GM10847 (cell line): ENCODE results near the gene ARFIP1.

Source experiments
- POLR2A ChIP-seq: IDR thresholded peaks from 2 replicates; pipeline ENCODE4 v1.6.1; 2011; ENCODE audit not compliant: insufficient read length; ENCODE audit errors: extremely low read depth

The ARFIP1 gene

DNA sequence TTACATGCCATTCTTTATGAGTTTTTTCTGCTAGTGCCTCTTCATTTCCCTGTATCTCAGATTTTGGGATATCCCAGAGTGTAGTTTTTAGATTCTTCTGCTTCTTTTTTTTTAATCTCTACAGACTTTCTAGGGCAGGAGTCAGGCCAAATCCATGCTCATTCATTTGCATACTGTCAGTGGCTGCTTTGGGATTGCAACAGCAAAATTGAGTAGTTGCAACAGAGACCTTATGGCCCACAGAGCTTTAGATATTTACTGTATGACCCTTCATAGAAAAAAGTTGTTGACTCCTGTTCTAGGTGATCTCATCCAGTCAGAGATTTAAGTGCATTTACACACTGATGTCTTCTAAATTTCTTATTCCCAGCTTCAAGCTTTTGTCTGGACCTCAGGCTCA lies 35.3 kb downstream of the ARFIP1 start:
- no peak for TF ChIP-seq POLR2A

DNA sequence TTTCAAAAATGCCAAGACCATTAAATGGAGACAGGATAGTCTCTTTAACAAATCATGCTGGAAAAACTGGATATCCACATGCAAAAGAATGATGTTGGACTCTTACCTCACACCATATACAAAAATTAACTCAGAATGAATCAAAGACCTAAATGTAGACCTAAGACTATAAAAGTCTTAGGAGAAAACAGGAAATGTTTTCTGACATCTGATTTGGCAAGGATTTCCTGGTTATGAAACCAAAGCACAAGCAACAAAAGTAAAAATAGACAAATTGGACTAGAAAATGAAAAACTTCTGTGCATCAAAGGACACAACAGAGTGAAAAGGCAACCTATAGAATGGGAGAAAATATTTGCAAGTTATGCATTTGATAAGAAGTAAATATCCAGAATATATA lies 37.6 kb downstream of the ARFIP1 start:
- TF ChIP-seq POLR2A: no peak

- no peak for TF ChIP-seq POLR2A
These were observed 39.4 kb downstream of the ARFIP1 start for GRCh38 chr4:152819026-152819645.

DNA sequence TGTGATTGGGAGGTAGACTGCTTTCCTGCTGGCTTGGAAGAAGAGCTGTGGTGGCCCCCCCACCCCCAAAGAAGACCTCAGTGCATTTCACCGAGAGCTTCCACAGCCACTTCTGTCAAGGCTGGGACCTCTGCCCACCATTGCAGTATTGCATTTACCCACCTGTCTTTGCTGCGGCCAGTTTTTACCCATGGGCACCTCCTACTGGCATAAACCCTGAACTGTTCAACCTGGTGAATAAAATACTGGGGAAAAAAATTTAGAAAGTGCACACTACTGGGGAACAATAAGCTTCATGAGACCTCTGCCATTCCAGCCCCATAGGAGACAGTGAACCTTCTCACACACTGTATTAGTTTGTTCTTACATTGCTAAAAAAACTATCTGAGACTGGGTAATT lies 40.3 kb downstream of the ARFIP1 start:
- TF ChIP-seq POLR2A: no peak

GRCh38 chr4:152822323-152822722 lies 42.6 kb downstream of the ARFIP1 start:
- TF ChIP-seq POLR2A: no peak

- TF ChIP-seq POLR2A: no peak
These were observed 44.8 kb downstream of the ARFIP1 start for GRCh38 chr4:152824561-152824960.

DNA sequence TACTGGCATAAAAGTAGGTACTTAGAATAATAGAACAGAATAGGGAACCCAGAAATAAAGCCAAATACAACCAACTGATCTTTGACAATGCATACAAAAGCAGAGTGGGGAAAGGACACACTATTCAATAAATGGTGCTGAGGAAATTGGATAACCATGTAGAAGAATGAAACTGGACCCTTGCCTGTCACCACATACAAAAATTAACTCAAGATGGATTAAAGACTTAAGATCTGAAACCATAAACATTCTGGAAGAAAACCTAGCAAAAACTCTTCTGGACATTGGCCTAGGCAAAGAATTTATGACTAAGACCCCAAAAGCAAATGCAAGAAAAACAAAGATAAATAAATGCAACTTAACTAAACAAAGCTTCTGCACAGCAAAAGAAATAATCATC lies 45.6 kb downstream of the ARFIP1 start:
- no peak for TF ChIP-seq POLR2A

DNA sequence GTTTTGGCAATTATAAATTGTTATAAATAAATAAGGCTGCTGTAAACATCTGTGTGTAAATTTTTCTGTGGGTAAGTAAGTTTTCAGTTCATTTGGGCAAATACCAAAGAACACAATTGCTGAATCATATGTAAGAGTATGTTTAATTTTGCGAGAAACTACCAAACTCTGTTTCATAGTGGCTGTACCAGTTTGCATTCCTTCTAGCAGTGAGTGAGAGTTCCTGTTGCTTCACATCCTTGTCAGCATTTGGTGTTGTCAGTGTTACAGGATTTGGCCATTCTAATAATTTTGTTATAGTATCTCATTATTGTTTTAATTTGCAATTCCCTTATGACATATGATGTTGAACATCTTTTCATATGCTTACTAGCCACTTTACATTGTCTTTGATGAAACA lies 48.4 kb downstream of the ARFIP1 start:
- no peak for TF ChIP-seq POLR2A

DNA sequence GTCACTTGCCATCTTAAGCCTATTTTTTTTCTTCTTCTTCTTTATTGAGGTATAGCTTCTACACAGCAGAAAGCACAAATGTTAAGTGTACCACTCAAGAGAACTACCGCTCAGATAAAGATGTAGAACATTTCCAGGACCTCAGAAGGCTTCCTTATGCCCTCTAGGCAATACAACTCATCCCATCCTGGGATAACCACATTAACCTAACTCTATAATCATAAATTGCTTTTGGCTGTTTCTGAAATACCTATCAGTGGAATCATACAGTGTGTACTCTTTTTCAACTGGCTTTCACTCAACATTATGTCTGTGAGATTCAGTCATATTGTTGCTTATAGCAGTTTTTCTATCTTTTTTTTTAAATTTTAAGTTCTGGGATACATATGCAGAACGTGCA lies 51.7 kb downstream of the ARFIP1 start:
- no peak for TF ChIP-seq POLR2A

GRCh38 chr4:152836936-152837335 lies 57.2 kb downstream of the ARFIP1 start:
- no peak for TF ChIP-seq POLR2A

- no peak for TF ChIP-seq POLR2A
These were observed 63.8 kb downstream of the ARFIP1 start for GRCh38 chr4:152843481-152844090.

DNA sequence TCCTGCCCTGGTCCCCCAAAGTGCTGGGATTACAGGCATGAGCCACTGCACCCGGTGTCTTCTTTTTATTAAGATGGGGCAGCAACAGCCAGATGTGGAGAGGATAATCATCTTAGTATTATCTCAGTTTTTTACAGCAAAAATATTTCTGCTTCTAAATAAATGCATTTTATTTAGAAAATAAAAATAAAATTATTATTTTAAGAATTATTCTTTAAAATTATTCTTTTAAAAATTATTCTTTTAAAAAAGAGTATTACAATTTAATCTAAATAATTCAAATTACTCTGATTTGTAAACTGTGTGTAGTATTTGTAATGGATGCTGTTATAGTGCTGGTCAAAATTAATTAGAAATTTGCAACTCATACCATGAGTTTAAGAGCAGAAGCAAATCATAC lies 67.6 kb downstream of the ARFIP1 start:
- no peak for TF ChIP-seq POLR2A

DNA sequence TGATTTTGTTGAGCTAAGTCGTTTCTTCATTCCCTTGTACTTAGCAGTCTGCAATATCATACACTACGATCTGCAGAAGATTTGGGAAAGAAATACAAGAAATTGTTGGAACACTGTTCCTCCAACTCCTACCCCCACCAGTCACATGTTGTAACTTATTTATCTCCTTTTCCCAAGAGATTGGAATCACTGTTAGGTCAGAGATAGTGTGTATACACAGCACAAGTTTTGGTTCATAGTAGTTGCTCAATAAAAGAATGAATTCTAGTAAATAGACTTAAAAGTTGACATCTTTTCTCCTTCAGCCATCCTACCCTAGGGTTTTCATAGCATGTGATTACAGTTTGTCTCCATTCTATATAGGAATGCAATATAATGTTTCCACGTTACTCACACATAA lies 68.8 kb downstream of the ARFIP1 start:
- TF ChIP-seq POLR2A: no peak

- no peak for TF ChIP-seq POLR2A
These were observed 69.6 kb downstream of the ARFIP1 start for GRCh38 chr4:152849350-152849749.

DNA sequence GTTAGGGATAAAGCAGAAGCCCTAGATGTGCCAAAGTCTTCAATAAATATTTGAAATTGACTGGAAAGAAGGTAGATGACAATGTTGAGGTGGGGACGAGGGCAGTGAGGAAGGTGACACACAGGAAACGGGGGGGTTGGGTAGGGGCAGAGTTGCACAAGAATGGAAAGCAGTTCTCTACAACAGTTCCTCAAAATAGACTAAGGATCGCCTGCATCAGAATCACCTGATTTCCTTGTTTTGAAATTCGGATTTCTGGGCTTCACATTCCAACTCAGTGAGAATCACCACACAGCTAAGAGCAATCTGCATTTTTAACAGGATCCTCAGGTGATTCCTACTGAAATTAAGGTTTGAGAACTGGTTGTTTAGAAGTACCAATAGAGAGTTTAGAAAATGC lies 70.6 kb downstream of the ARFIP1 start:
- TF ChIP-seq POLR2A: no peak

DNA sequence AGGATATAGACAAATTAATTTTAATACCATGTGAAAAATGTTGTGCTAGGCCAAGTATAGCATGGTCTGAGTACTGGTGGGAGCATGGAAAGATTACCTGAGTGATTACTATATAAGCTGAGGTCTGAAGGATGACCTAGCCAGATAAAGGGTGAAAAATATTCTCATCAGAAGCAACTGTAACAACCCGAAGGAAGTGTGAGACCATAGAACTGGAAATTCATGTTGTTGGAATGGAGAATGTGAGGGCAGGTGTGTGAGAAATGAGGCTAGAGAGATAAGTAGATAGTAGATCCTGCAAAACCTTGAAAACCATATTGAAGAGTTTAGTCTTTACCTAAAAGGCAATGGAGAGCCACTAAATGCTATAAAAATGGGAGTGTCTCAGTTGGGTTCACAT lies 71.5 kb downstream of the ARFIP1 start:
- TF ChIP-seq POLR2A: no peak

GRCh38 chr4:152853293-152853692 lies 73.5 kb downstream of the ARFIP1 start:
- no peak for TF ChIP-seq POLR2A
